Endothelial cell of hepatic sinusoid (primary cell): ENCODE results near the gene LMO3.

Experiments
- in situ Hi-C: cut with HindIII; loops from 2 replicates; pipeline ENCODE4 v1.10.0; 2017; ENCODE audit warnings: low sequenced_read_pairs

LMO3 gene

GRCh38 chr12:16602412-16602811 is 3.5 kb downstream of the LMO3 start:
- in situ Hi-C loops, result no loop called here

- in situ Hi-C loops, result no loop called here
Measured at GRCh38 chr12:16600525-16600924, 5.4 kb downstream of the LMO3 start.

GRCh38 chr12:16599081-16599480 is 6.9 kb downstream of the LMO3 start:
- in situ Hi-C loops, result no loop called here

- in situ Hi-C loops, result no loop called here
Measured at GRCh38 chr12:16594797-16595196, 11.2 kb downstream of the LMO3 start.

GRCh38 chr12:16593546-16593945 is 12.4 kb downstream of the LMO3 start:
- in situ Hi-C loops, result no loop called here

GRCh38 chr12:16590645-16591044 is 15.3 kb downstream of the LMO3 start:
- in situ Hi-C loops, result no loop called here

- in situ Hi-C loops, result no loop called here
Measured at GRCh38 chr12:16588812-16589211, 17.1 kb downstream of the LMO3 start.

- in situ Hi-C loops, result no loop called here
Measured at GRCh38 chr12:16587514-16587913, 18.4 kb downstream of the LMO3 start.

GRCh38 chr12:16587110-16587453 is 18.9 kb downstream of the LMO3 start:
- in situ Hi-C loops, result no loop called here

- in situ Hi-C loops, result no loop called here
Measured at GRCh38 chr12:16586350-16587109, 19.4 kb downstream of the LMO3 start.

- in situ Hi-C loops, result no loop called here
Measured at GRCh38 chr12:16585781-16586180, 20.2 kb downstream of the LMO3 start.

- in situ Hi-C loops, result no loop called here
Measured at GRCh38 chr12:16583969-16584745, 21.8 kb downstream of the LMO3 start.

- in situ Hi-C loops, result no loop called here
Measured at GRCh38 chr12:16581416-16581815, 24.5 kb downstream of the LMO3 start.

- in situ Hi-C loops, result no loop called here
Measured at GRCh38 chr12:16579041-16579440, 26.9 kb downstream of the LMO3 start.

- in situ Hi-C loops, result no loop called here
Measured at GRCh38 chr12:16573398-16574077, 32.4 kb downstream of the LMO3 start.

GRCh38 chr12:16568873-16569272 is 37.1 kb downstream of the LMO3 start:
- in situ Hi-C loops, result no loop called here

GRCh38 chr12:16564675-16565074 is 41.3 kb downstream of the LMO3 start:
- in situ Hi-C loops, result no loop called here

- in situ Hi-C loops, result no loop called here
Measured at GRCh38 chr12:16563504-16563903, 42.5 kb downstream of the LMO3 start.

GRCh38 chr12:16562921-16563320 is 43.0 kb downstream of the LMO3 start:
- in situ Hi-C loops, result no loop called here

GRCh38 chr12:16562435-16562834 is 43.5 kb downstream of the LMO3 start:
- in situ Hi-C loops, result no loop called here

- in situ Hi-C loops, result no loop called here
Measured at GRCh38 chr12:16560273-16560672, 45.7 kb downstream of the LMO3 start.

- in situ Hi-C loops, result no loop called here
Measured at GRCh38 chr12:16555630-16556029, 50.3 kb downstream of the LMO3 start.
